Measurements from ENCODE around the gene ACAD11. TPM values are rescaled to one million over a fixed set of nuclear protein-coding genes. Genes with fewer than 3 reads are reported as not detected.

Gene ACAD11
- total RNA-seq, 6 donors from 2014 or later, result 15.8 to 50.3 (median 19.5) TPM

DNA sequence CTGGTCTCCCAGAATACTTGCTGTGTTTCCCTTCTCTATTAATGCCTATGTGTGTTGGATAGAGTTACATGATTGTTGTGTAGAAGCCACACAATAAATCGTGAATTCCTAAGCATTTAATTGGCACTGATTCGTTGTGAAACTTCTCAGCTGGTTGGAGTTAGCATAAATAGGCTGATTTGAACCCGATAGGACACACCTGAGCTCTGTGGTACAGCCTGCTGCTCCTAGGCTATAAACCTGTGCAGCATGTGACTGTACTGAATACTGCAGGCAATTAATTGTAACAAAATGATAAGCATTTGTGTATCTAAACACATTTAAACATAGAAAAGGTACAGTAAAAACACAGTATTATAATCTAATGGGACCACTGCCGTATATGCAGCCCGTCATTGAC is 4.9 kb downstream of the ACAD11 start:
- Histone ChIP-seq H3K27me3 (no peaks in the 10 kb centered on the region), H3K27ac (peak overlapping the region in 1 of 4 donors; percentile 22), H3K4me3 (no peak overlapping the region), H3K4me1 (peaks cover 6 to 16% (median 14%) of the 10 kb centered on the region in 4 donors), H3K9me3 (no peaks in the 10 kb centered on the region), H3K36me3 (no peaks in the 10 kb centered on the region)
- TF ChIP-seq EP300 (IDR thresholded peaks at IDR 0.05), result no peak
- TF ChIP-seq, protein P1, sequence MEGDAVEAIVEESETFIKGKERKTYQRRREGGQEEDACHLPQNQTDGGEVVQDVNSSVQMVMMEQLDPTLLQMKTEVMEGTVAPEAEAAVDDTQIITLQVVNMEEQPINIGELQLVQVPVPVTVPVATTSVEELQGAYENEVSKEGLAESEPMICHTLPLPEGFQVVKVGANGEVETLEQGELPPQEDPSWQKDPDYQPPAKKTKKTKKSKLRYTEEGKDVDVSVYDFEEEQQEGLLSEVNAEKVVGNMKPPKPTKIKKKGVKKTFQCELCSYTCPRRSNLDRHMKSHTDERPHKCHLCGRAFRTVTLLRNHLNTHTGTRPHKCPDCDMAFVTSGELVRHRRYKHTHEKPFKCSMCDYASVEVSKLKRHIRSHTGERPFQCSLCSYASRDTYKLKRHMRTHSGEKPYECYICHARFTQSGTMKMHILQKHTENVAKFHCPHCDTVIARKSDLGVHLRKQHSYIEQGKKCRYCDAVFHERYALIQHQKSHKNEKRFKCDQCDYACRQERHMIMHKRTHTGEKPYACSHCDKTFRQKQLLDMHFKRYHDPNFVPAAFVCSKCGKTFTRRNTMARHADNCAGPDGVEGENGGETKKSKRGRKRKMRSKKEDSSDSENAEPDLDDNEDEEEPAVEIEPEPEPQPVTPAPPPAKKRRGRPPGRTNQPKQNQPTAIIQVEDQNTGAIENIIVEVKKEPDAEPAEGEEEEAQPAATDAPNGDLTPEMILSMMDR (IDR thresholded peaks at IDR 0.05), result no peak
- TF ChIP-seq POLR2A (IDR thresholded peaks at IDR 0.05), result no peak
- TF ChIP-seq POLR2AphosphoS5 (IDR thresholded peaks at IDR 0.05), result no peak
- ATAC-seq (ENCODE audit: low FRiP score in 2 of 2), result no peak
- no peak for DNase-seq
- WGBS, 2 donors, result 87 to 93% methylated on average over 5 of the region's 5 CpGs

DNA sequence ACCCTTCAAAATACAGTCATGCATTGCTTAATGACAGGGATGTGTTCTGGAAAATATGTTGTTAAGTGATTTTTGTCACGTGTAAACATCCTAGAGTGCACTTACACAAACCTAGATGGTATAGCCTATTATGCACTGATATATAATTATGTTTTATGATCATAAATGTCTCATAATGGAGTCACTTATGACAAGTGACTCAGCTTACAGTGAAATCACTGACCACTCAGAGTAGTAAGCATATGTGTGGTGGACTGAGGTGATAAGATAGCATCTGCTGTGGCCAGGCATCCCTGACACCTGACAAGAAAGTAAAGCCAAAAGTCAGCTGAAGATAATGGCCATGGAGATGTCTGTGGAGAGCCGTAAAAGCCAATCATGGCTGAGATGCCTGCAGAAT is 5.4 kb downstream of the ACAD11 start:
- no peak for TF ChIP-seq EP300 (IDR thresholded peaks at IDR 0.05)
- TF ChIP-seq, protein P1 (IDR thresholded peaks at IDR 0.05), result no peak
- ATAC-seq (ENCODE audit: low FRiP score in 2 of 2) (no peak), DNase-seq (no peak)
- no peak overlapping the region for H3K4me3 ChIP-seq
- no peaks in the 10 kb centered on the region for H3K27me3 ChIP-seq
- 83 to 87% methylated on average over 2 of the region's 2 CpGs for WGBS, 2 donors
- no peaks in the 10 kb centered on the region for H3K9me3 ChIP-seq
- H3K4me1 ChIP-seq, result peaks cover 6 to 16% (median 14%) of the 10 kb centered on the region in 4 donors
- no peaks in the 10 kb centered on the region for H3K36me3 ChIP-seq
- H3K27ac ChIP-seq, result no peak overlapping the region

GRCh38 chr3:132652640-132653270 is 6.9 kb downstream of the ACAD11 start:
- Histone ChIP-seq H3K4me1 (peaks cover 0 to 12% (median 2%) of the 10 kb centered on the region in 4 donors), H3K9me3 (no peaks in the 10 kb centered on the region), H3K27ac (no peak overlapping the region), H3K27me3 (no peaks in the 10 kb centered on the region), H3K4me3 (no peak overlapping the region), H3K36me3 (no peaks in the 10 kb centered on the region)
- no peak for TF ChIP-seq POLR2A (IDR thresholded peaks at IDR 0.05)
- no peak for TF ChIP-seq EP300 (IDR thresholded peaks at IDR 0.05)
- TF ChIP-seq POLR2AphosphoS5 (IDR thresholded peaks at IDR 0.05), result no peak
- TF ChIP-seq, protein P1 (IDR thresholded peaks at IDR 0.05), result no peak
- ATAC-seq (ENCODE audit: low FRiP score in 2 of 2), result peak in 1 of 2 donors; percentile 78
- DNase-seq, result no peak
- WGBS, 2 donors, result 86 to 100% methylated on average over 1 of the region's 1 CpG

- H3K36me3 ChIP-seq, result no peaks in the 10 kb centered on the region
- DNase-seq (no peak), ATAC-seq (ENCODE audit: low FRiP score in 2 of 2) (no peak)
- H3K4me1 ChIP-seq, result peaks cover 0 to 8% (median 3%) of the 10 kb centered on the region in 4 donors
- 0 to 100% methylated on average over 1 of the region's 1 CpG for WGBS, 2 donors
- no peak overlapping the region for H3K27ac ChIP-seq
- TF ChIP-seq, protein P1 (IDR thresholded peaks at IDR 0.05), result no peak
- no peak for TF ChIP-seq POLR2A (IDR thresholded peaks at IDR 0.05)
- no peak for TF ChIP-seq POLR2AphosphoS5 (IDR thresholded peaks at IDR 0.05)
- TF ChIP-seq EP300 (IDR thresholded peaks at IDR 0.05), result no peak
- no peak overlapping the region for H3K4me3 ChIP-seq
- no peaks in the 10 kb centered on the region for H3K9me3 ChIP-seq
- no peaks in the 10 kb centered on the region for H3K27me3 ChIP-seq
Measured at GRCh38 chr3:132650153-132650552, 9.5 kb downstream of the ACAD11 start.

DNA sequence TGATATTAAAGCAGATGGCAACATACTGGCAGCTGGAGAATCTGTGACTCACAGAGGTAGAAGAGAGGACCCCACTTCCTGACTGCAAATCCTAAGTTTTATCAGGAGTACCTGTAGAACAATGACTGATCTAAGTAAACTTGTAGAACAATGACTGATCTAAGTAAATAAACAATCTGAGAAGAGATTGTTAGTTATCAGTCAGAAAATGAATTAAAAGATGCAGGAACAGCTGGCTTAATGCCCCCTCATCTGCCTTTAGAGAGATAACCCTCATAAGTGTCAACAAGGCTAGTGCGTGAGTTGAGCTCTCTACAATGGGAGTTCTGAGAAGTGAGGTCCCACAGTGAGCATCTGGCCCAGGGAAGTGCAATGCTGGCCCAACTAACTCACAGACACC is 14.6 kb downstream of the ACAD11 start:
- DNase-seq (no peak), ATAC-seq (ENCODE audit: low FRiP score in 2 of 2) (no peak)
- TF ChIP-seq POLR2A (IDR thresholded peaks at IDR 0.05), result no peak
- TF ChIP-seq, protein P1 (IDR thresholded peaks at IDR 0.05), result no peak
- TF ChIP-seq EP300 (IDR thresholded peaks at IDR 0.05), result no peak
- TF ChIP-seq POLR2AphosphoS5 (IDR thresholded peaks at IDR 0.05), result no peak
- Histone ChIP-seq H3K4me1 (peaks cover 0 to 5% (median 0%) of the 10 kb centered on the region in 4 donors), H3K36me3 (peaks cover 0 to 4% (median 2%) of the 10 kb centered on the region in 4 donors), H3K27ac (no peak overlapping the region), H3K9me3 (no peaks in the 10 kb centered on the region), H3K27me3 (no peaks in the 10 kb centered on the region), H3K4me3 (no peak overlapping the region)
- WGBS, 2 donors, result 67 to 78% methylated on average over 1 of the region's 1 CpG

Data from upper lobe of left lung (tissue), 6 donors.